Hepatocyte (in vitro differentiated cells): ENCODE results near the gene ALG14. TPM values are rescaled to one million over a fixed set of nuclear protein-coding genes. Genes with fewer than 3 reads are reported as not detected.

Experiments
- DNase-seq: peaks from one replicate; pipeline ENCODE4 v3.0.0-alpha.2; 2016; ENCODE audit warnings: low spot score
- H2AFZ ChIP-seq: fragments of 200-600 bp; sonication (generic); 2 replicates; pipeline ENCODE4 v1.6.0; 2016; ENCODE audit warnings: antibody characterized with exemption, mild to moderate bottlenecking
- H3K27ac ChIP-seq: fragments of 200-600 bp; sonication (generic); 2 replicates; pipeline ENCODE4 v1.5.1; 2016; ENCODE audit warnings: mild to moderate bottlenecking
- H3K27me3 ChIP-seq: fragments of 200-600 bp; sonication (generic); 2 replicates; pipeline ENCODE4 v1.6.1; 2016
- H3K36me3 ChIP-seq: fragments of 200-600 bp; sonication (generic); replicated peaks from 2 replicates; pipeline ENCODE4 v1.5.1; 2016; ENCODE audit warnings: low read depth; ENCODE audit not compliant: insufficient read depth
- H3K4me1 ChIP-seq: fragments of 200-600 bp; sonication (generic); 2 replicates; pipeline ENCODE4 v1.5.1; 2016; ENCODE audit warnings: mild to moderate bottlenecking, moderate library complexity; ENCODE audit not compliant: insufficient read depth
- H3K4me2 ChIP-seq: fragments of 200-600 bp; sonication (generic); 2 replicates; pipeline ENCODE4 v1.6.0; 2016
- H3K4me3 ChIP-seq: fragments of 200-600 bp; sonication (generic); 2 replicates; pipeline ENCODE4 v1.5.1; 2016; ENCODE audit warnings: mild to moderate bottlenecking
- H3K79me2 ChIP-seq: fragments of 200-600 bp; sonication (generic); 2 replicates; pipeline ENCODE4 v1.6.0; 2017; ENCODE audit warnings: mild to moderate bottlenecking
- H3K9me2 ChIP-seq: fragments of 200-600 bp; sonication (generic); replicated peaks from 2 replicates; pipeline ENCODE4 v1.6.0; 2017; ENCODE audit warnings: mild to moderate bottlenecking; ENCODE audit not compliant: insufficient read depth
- H3K9me3 ChIP-seq: fragments of 200-600 bp; sonication (generic); 2 replicates; pipeline ENCODE4 v1.5.1; 2016; ENCODE audit warnings: low read depth, mild to moderate bottlenecking
- H4K20me1 ChIP-seq: fragments of 200-600 bp; sonication (generic); 2 replicates; pipeline ENCODE4 v1.6.0; 2016; ENCODE audit warnings: mild to moderate bottlenecking; ENCODE audit not compliant: insufficient read depth, poor library complexity, severe bottlenecking
- EZH2 ChIP-seq: fragments of 200-600 bp; sonication (generic); IDR thresholded peaks from 2 replicates; pipeline ENCODE4 v1.6.1; 2016; ENCODE audit warnings: antibody characterized with exemption, mild to moderate bottlenecking, borderline replicate concordance
- EZH2phosphoT487 ChIP-seq: fragments of 200-600 bp; sonication (generic); IDR thresholded peaks from one replicate; pipeline ENCODE4 v1.6.1; 2018; ENCODE audit warnings: antibody characterized with exemption, mild to moderate bottlenecking, low read depth, moderate library complexity; ENCODE audit not compliant: unreplicated experiment, severe bottlenecking
- WGBS: methylation state at CpG from one replicate; pipeline ENCODE4 v1.1.6; 2016; ENCODE audit warnings: low lambda C conversion rate; ENCODE audit errors: missing lambda C conversion rate; 5-methylcytosine and 5-hydroxymethylcytosine counted together
- polyA plus RNA-seq: library from polyadenylated mRNA; unstranded; fragments of >200 nt; fragmentation: Nextera tagmentation; extraction: Ambion mirVana; gene quantifications from 2 replicates; pipeline ENCODE4 v1.2.1, GENCODE V29; 2016
- total RNA-seq: library from RNA; depleted of rRNA; stranded (reverse); fragments of >200 nt; gene quantifications from 2 replicates; pipeline ENCODE4 v1.2.3, GENCODE V29; 2014
- TF ChIP-seq, protein P1 (sequence below): fragments of 200-600 bp; sonication (generic); IDR thresholded peaks from 2 replicates; pipeline ENCODE4 v1.5.1; 2016; ENCODE audit warnings: antibody characterized with exemption, mild to moderate bottlenecking; ENCODE audit not compliant: poor library complexity

Gene ALG14
- total and polyA plus RNA-seq, 2 experiments from 2014 or later, result 2.5 to 22.5 TPM

DNA sequence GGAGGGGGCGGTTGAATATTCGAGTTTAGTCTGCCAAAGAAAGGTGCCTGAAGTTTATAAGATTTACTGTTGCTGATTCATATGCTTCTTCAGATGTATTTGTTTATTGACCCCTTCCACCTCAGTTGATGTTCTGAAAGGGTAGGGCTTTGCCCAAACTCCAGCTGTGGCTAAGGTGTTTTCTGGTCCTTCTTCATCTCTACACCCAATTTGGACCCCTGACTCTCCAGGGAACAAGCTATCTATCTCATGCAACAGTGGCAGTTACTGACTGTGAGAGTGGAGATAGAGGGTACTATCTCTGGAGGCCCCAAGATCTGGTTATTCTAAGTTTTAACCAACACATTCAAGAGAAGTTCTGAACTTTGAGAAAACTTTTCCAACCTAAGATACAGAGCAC, 12.6 kb upstream of the ALG14 start:
- Histone ChIP-seq H3K9me3 (no peaks in the 10 kb centered on the region), H3K27ac (no peak overlapping the region), H3K4me2 (no peak overlapping the region), H3K36me3 (no peaks in the 10 kb centered on the region), H3K4me3 (no peak overlapping the region), H2AFZ (no peak overlapping the region), H4K20me1 (no peaks in the 10 kb centered on the region), H3K27me3 (no peaks in the 10 kb centered on the region), H3K4me1 (peaks cover 13% of the 10 kb centered on the region), H3K9me2 (no peaks in the 10 kb centered on the region), H3K79me2 (no peaks in the 10 kb centered on the region)
- TF ChIP-seq, protein P1, sequence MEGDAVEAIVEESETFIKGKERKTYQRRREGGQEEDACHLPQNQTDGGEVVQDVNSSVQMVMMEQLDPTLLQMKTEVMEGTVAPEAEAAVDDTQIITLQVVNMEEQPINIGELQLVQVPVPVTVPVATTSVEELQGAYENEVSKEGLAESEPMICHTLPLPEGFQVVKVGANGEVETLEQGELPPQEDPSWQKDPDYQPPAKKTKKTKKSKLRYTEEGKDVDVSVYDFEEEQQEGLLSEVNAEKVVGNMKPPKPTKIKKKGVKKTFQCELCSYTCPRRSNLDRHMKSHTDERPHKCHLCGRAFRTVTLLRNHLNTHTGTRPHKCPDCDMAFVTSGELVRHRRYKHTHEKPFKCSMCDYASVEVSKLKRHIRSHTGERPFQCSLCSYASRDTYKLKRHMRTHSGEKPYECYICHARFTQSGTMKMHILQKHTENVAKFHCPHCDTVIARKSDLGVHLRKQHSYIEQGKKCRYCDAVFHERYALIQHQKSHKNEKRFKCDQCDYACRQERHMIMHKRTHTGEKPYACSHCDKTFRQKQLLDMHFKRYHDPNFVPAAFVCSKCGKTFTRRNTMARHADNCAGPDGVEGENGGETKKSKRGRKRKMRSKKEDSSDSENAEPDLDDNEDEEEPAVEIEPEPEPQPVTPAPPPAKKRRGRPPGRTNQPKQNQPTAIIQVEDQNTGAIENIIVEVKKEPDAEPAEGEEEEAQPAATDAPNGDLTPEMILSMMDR, result no peak
- TF ChIP-seq EZH2phosphoT487 (no peak), EZH2 (no peak)
- DNase-seq, result no peak
- WGBS, result 80% methylated on average over 2 of the region's 2 CpGs

DNA sequence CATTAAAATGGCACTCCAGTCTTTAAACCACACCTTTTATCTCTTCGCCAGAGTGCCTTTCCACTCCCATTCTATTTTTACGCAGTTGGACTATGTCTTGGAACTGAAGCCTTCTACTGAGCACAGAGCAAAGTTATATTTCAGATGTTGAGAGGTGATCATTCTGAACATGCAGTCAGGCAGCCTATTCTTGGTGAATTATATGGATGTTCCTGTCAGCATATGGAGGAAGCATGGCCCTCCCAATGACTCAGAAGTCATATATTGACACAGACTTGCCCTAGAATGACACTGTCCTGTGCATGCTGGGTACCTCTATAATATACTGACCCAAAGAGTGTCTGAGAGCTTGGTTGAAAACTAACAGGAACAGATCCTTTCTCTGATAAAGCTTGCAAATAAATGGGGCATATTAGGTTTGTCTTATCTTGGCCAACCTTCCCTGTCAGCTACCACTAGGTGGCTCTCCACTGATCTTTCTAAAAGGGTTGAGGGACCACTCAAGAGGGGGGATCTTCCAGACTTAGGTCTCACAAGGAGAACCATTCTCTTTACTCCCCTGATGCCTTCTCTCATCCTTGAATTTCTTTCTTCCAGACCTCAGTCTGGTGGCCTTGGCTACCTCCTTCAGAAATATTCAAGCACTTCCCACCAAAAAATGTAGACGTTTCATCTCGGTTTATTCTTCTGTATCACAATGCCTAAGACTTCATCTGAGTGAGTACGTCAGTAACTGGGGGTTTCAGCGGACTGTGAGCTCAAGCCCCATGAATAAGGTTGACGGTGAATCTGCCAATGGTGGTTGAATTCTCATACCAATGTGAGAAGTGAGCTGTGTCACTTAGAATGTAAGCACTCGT, 11.8 kb upstream of the ALG14 start:
- TF ChIP-seq EZH2phosphoT487 (no peak), EZH2 (no peak)
- TF ChIP-seq, protein P1, result peak; percentile 61
- no peaks in the 10 kb centered on the region for H3K79me2 ChIP-seq
- H3K27ac ChIP-seq, result peak overlapping the region; percentile 50
- H3K9me3 ChIP-seq, result no peaks in the 10 kb centered on the region
- WGBS, result 77% methylated on average over 8 of the region's 8 CpGs
- peaks cover 13% of the 10 kb centered on the region for H3K4me1 ChIP-seq
- H3K4me3 ChIP-seq, result no peak overlapping the region
- no peaks in the 10 kb centered on the region for H3K27me3 ChIP-seq
- no peaks in the 10 kb centered on the region for H3K9me2 ChIP-seq
- no peak overlapping the region for H2AFZ ChIP-seq
- peak; percentile 55 for DNase-seq
- H3K36me3 ChIP-seq, result no peaks in the 10 kb centered on the region
- H4K20me1 ChIP-seq, result no peaks in the 10 kb centered on the region
- H3K4me2 ChIP-seq, result no peak overlapping the region

DNA sequence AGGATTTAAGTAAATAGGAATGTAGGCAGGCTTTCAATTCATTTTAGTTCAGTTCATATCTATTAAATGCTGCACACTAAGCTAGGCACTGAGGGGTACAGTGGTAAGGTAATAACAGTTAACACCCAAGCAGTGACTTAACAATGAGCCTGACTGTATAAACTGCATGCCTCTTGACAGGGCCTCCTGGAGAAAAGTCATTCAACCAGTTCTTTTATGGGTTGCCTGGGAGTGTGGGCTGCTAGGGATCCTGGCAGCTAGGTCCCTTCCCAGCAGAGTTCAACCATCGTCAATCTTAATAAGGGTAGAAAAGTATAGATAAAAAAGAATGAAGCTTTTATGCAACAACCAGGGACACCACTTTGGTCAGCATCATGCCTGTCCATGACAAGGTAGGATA, 8.1 kb upstream of the ALG14 start:
- Histone ChIP-seq H3K4me3 (no peak overlapping the region), H3K36me3 (no peaks in the 10 kb centered on the region), H3K4me1 (no peaks in the 10 kb centered on the region), H3K27me3 (no peaks in the 10 kb centered on the region), H3K9me2 (no peaks in the 10 kb centered on the region), H3K79me2 (no peaks in the 10 kb centered on the region), H4K20me1 (no peaks in the 10 kb centered on the region), H2AFZ (no peak overlapping the region), H3K4me2 (no peak overlapping the region), H3K9me3 (no peaks in the 10 kb centered on the region), H3K27ac (no peak overlapping the region)
- TF ChIP-seq EZH2 (no peak), EZH2phosphoT487 (no peak)
- TF ChIP-seq, protein P1, result no peak
- WGBS, result 72% methylated on average over 1 of the region's 1 CpG
- no peak for DNase-seq
